HG02973 (cell line): ENCODE data around the gene APOL6.
"Not testable (repeated sequence)": the region's sequence is repeated elsewhere in the genome, so short reads cannot be mapped to it uniquely, and the experiment has no call there.

Experiments used
- ATAC-seq: cut with Tn5 transposase; IDR thresholded peaks from one replicate; pipeline ENCODE4 v1.9.1; 2021; ENCODE audit warnings: moderate library complexity; ENCODE audit not compliant: unreplicated experiment

Gene APOL6

DNA sequence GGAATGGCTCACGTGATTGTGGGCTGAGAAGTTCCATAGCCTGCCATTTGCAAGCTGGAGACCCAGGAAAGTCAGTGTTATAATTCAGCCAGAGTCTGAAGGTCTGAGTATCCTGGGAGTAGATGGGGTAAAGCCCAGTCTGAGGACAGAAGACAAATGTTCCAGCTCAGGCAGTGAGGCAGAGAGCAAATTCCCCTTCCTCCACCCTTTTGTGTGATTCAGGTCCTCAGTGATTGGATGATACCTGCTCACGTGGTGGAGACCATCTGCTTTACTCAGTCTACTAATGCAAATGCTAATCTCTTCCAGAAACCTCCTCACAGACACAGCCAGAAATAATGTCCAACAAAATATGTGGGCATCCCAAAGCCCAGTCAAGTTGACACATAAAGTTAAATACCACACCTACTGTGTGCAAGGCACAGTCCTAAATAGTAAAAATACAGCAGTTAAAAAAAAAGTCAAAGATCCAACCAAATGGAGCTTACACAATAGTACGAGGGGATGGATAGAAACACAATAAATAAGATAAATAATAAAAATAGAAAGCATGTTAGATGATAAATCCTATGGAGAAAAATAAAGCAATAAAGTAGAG, 13.2 kb upstream of the APOL6 start:
- no peak for ATAC-seq

DNA sequence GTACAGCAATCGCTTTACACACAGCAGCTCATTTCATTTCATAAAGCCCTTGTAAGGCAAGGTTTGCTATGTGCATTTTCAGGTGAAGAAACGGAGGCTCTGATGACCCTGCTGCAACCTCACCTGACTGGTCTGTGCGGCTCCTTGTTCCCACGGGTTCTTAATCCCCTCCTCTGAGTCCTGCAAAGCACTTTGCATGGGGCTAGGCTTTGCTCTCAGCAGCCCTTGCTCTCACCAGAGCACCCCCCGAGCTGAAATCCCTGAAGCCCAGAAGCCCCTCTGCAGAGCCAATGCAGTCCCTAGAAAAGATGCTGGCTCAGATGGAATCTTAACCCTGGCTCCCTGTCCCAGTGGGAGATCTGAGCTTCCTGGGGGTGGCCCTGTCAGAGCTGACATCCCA, 11.0 kb upstream of the APOL6 start:
- ATAC-seq: no peak

DNA sequence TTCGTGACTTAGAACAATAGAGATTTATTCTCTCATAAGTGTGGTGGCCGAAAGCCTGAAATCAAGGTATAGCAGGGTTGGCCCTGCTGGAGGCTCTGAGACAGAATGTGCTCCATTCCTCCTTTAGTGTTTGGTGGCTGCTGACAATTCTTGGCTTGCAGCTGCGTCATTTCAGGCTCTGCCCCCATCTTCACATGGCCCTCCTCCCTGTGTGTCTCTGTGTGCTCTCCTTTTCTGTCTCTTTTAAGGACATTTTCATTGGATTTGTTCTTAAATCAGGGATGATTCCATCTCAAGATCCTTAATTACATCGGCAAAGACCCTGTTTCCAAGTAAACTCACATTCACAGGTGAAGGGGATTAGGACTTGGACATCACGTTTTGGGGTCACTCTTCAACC, 10.2 kb upstream of the APOL6 start:
- no peak for ATAC-seq

DNA sequence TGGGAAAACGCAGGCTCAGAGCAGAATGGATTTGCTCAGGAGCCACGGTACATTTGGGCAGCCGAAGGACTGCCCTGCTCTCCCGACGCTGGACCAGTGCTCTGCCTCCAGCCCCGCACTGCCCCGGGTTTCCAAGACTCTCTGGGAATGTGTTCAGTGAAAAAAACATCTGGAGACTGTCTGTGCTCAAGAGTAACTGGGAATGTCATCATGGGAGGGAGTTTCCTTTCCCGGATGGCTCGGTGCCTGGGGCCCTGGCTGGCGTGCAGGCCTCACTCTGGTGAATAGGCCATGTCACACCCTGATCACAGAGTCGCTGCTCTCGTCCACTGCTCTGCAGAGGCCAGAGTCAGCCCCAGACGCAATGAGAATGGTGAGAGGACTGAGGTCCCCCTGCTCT, 9.8 kb upstream of the APOL6 start:
- no peak for ATAC-seq

DNA sequence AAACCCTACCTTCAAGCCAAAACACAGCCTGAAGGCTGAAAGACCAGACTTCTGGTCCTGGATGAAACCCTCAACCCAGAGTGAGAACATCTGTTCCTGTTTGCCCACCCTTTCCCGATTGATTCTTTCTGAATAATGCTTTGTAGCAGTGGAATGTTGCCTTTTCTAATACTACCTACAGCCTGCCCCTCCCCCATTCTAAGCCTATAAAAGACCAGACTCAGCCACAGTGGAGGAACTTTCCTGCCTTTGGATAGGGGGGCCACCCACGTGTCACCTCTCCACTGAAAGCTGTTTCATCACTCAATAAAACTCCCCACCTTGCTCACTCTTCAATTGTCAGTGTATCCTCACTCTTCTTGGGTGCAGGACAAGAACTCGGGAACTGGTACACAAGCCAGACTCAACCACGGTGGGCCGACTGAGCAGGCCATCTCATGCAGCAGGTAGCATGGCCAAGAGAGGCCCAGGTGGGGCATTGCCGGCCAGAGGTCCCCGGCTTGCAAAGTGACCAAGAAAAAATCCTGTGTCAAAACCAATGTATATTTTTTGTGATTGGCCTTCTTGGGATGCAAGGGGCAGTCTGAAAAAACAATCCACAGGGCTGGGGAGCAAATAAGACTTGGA, 6.6 kb upstream of the APOL6 start:
- no peak for ATAC-seq

DNA sequence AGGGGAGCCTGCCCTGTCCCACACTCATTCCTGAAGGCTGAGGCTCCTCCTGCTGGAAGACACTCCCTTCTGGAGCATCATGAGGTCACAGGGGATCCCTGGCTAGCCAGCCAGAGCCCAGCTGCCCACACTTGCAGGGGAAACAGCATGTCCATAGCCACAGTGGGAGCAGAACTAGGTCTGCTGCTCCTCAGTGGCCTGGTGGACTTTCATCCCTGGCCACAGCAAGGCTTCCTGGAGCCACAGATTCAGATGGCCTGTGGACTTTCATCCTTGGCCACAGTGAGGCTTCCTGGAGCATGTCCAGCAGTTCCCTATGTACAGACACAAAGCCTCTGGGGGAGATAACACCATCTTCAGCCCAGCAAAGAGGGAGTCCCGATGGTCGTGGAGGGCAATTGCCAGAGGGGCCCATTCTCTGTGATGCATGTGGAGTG, 5.9 kb upstream of the APOL6 start:
- no peak for ATAC-seq

DNA sequence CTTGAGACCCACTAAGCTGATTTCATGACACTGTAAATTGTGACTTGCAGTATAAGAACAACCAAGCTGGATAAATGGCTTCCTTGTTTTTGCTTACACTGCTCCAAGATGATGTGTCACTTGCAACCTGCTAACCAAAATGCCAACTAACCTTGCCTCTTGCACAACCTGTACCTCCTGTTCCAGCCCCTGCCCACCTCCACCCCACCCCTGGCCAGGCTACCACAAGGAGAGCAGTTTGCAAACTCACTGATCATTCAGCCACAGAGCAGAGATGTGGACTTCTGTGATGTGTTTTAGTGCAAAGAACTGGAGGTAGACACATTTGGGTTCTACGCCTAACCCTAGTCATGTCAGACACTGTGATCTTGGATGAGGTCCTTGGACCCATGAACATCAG, 4.3 kb upstream of the APOL6 start:
- ATAC-seq: no peak

DNA sequence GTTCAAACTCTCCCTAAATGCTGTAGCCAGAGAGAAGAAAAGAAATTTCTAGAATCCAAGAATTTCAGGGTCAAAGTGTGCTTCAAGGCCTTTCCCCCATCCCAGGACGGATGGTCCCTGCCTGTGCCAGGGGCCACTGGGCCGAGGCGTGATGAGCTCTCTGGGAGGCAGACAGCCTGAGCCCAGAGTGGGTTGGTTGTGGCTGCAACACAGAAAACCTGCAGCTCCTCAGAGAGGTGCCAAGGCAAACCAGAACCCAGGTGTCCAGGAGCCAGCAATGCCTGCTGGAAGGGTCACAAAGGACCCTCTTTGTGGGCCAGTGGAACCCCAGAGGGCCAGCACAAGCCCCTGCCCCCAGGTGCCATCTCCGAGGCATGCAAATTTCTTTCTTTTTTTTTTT, 2.6 kb upstream of the APOL6 start:
- no peak for ATAC-seq

DNA sequence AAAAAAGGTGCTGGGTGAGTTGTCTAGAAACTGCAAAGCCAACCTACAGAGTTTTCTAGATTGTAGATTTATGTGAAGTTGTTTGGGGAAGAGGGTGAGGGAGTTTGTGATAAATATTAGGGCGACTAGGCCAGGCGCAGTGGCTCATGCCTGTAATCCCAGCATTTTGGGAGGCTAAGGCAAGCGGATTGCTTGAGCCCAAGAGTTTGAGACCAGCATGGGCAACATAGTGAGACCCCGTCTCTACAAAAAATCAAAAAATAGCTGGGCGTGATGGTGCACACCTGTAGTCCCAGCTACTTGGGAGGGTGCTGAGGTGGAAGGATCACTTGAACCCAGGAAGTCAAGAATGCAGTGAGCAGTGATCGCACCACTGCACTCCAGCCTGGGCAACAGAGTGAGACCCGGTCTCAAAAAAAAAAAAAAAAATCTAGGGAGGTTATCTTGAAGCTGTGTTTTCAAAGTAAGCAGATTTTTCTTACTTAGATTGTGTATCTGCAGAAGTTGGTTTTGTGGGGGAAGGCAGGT, 844 bp downstream of the APOL6 start:
- no peak for ATAC-seq

DNA sequence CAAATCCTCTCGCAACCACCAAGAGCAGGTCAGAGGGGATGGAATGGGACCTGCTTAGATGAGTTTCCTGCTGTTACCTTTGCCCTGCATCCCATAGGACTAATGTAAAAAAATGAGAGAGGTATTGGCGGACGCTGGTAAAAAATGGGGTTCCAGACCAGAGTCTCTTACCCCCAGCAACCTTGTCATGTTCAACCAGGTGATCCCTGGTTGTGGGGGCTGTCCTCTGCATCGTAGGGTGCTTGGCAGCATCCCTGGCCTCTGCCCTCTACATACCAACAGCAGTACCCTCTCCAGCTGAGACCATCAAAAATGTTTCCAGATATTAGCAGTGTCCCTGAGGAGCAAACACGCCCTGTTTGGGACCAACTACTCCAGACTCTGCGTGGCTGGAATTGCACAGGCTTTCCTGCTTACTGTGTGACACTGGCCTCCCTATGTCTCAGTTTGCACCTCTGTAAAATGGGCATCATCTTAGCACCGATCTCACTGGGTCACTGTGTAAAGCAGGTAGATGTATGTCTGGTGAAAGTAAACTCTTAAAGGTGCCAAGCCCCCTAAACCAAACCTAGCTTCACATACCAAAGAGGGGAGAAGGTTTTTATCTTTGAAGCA, 1.5 kb downstream of the APOL6 start:
- no peak for ATAC-seq

DNA sequence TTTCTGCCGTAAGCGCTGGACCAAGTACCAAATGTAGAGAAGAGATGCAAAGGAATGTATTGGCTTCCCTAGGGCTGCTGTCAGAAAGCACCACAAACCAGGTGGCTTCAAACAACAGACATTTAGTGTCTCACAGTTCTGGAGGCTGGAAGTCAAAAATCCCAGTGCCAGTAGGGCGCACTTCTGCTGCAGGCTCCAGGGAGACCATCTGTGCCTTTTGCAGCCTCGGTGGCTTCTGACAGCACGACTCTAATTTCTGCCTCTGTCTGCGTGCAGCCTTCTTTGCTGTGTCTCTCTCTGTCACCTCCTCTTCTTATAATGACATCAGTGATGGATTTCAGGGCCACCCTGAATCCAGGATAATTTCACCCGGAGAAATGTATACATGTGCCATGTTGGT, 2.8 kb downstream of the APOL6 start:
- ATAC-seq: no peak

DNA sequence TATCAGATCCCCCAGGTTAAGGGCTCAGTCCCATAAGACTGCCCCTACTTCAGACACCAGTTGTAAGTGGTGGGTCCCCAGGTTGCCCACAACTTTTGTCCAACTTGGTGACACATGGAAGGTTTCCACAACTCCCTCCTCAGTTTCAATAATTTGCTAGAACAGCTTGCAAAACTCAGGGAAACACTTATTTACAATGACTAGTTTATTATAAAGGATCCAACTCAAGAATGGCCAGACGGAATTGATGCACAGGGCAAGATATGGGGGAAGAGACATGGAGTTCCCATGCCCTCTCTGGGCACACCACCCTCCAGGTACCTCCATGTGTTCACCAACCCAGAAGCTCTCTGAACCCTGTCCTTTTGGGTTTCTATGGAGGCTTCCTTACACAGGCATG, 5.6 kb downstream of the APOL6 start:
- no peak for ATAC-seq

DNA sequence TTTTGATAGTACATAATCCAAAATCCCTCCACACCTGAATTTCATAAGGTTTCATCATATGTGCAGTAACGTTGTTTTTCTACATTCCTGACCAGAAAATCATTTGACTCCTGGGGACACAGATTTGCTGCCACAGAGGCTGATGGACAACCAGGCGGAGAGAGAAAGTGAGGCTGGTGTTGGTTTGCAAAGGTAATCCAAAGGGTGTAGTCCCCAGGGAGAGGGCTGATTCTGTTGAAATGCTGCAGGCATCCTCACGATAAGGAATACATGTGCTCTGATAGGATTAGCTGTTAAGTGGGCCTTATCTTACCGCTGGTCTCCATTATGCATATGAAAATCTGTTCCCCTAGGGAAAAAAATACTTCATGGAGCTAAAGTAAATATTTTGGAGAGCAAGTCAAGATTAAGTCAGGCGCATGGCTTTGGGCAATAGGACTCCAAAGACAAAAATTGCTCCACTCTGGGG, 8.1 kb downstream of the APOL6 start:
- no peak for ATAC-seq

DNA sequence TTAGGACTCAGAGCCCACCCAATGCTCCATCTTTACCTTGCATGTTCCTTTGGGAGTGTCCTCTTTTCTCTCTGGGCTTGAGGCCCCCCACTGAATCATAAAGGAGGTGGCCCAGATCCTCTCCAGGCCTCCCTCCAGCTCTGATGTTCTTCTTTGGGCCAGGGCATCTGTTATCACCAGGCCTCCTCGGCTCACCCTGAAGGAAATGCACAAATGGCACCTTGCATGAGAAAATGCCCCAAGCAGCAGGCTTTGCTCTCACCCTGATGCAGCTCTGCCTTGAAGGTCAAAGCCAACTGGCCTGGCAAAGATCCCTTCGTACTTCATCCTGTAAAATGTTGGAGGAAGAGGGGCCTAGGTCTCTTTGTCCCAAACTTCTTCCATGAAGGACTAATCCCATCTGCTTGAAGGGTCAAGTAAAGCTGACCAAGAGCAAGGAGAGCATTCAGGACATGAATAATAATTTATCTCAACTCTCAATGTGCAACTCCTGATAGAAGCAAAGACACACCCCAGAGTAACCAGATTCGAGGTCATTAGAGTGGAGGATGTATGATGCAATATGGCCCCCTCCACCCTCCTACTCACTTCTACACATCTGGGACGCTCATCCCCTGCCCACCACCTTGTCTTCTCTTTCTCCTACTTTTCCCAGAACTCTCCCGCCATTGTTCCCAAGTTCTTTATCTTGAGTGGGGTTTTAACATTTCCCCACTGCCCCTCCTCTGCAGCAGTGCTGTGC, 9.5 kb downstream of the APOL6 start:
- ATAC-seq: no peak

DNA sequence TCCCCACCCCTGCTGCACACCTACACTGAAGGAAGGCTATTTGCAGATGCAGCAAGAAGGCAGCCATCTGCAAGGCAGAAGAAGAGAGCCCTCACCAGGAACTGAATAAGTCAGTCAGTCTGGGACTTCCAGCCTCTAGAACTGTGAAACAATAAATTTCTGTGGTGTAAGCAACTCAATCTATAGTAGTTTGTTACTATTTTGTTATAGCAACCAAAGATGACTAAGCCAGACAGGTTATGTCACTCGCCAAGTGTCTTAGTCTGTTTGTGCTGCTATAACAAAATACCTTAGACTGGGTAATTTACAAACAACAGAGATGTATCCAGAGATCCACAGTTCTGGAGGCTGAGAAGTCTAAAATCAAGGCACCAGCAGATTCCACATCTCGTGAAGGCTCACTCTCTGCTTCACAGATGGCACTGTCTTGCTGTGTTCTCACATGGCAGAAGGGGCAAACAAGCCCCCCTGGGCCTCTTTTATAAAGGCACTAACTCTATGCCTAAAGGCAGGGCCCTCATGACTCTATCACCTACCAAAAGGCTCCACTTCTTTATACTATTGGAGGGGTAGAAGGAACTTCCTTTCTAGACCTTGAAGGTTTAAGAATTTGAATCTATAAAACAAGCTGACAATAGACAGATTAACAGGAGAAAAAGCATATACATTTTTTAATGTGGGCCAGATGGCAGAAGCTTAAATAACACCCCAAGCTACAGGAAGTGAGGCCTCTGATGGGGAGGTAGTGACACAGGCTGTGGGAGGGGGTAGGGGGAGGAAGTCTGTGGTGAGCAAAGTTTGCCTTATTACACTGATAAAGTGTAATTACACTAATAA, 12.3 kb downstream of the APOL6 start:
- ATAC-seq: no peak

DNA sequence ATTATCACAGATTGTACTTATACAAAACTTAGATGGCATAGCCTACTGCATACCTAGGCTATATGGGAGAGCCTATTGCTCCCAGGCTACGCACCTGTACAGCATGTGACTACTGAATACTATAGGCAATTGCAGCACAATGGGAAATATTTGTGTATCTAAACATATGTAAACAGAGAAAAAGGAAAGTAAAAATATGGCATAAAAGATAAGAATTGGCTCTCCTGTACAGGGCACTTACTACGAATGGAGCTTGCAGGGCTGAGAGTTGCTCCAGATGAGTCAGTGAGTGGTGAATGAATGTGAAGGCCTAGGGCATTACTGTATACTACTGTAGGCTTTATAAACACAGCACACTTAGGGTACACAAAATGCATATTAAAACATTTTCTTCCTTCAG, 13.2 kb downstream of the APOL6 start:
- ATAC-seq: no peak

DNA sequence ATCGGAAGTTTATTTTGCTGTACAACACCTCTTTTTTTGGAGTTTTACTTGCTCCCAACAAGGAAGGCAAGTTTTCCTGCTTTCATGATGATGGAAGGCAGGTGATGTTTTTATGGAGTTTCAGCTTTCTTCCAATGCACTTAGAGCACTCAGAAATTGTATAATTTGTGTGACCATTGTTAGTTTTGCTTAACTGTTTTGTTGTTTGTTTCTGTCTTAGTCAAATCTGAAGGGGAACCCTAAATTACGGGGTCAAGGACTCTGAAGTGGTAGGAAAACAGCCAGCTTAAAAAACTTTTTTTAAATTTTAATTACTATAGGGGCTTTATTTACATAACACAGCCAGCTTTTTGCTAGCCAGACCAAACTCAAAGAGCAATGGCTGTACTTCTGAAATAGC, 14.7 kb downstream of the APOL6 start:
- no peak for ATAC-seq

DNA sequence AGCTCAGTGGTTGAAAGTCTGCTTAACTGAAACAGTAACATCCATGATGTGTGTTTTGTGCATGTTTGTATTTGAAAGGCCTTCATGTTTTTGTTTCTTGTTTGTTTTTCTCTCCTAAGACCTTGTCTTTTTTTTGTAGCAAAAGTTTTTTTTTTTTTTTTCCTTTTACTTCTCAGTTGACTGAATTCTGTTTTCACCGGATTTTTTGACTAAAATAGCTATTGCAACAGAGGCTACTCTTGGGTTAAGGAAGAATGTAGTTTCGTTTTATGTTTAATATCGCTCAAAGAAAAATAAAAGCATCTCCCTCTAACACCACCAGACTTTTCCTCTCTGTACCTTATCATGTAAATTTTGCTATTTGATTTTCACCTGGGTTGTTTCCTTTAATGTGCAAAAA, 15.1 kb downstream of the APOL6 start:
- no peak for ATAC-seq

DNA sequence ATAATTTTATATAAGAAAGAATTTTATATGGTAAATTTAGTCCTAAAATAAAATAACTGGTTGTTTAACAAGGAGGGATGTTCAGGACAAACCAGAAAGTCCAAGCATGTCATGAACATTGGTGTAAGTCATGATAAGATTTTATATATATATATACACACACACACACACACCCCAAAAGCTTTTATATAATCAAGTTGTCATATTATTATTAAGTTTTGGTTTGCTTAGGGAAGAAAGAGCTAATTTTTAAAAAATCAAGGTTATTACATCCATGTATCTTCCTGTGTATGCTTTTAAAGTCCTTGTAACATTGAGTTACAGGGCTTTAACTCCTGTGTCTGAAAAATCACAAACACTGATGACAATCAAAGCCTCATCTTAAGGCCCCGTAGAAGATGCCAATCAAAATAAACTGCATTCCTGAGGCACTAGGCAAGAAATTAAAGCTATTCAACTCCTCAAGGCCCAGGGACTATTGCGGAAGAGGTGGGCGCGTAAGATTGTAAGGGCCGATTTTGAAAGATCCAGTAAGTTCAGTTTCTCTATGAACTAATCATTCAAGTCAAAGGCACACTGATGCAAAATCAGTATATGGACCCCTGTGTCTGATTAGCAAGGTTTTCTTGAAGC, 16.8 kb downstream of the APOL6 start:
- ATAC-seq: no peak

DNA sequence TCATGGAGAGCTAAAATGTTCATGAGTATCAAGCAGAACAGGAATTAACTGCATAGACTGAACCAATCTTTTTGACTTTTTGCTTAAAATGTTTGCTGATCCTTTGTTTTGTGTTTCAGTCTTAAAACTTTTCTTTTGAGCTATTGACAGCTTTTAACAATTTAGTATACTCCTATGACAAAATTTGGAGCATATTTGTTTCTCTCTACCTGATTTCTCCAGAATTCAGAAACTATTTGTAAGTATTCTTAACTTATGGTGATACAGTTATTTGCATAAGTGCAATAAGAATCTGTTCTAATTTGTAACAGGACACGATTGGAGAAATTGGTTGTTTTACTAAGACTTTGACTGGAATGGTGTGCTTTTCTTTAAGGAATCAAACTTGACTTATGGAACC, 18.5 kb downstream of the APOL6 start:
- ATAC-seq: not testable (repeated sequence)
